PC-9 (cell line): ENCODE data around the gene TAS1R3. TPM values are rescaled to one million over a fixed set of nuclear protein-coding genes. Genes with fewer than 3 reads are reported as not detected.

Experiments
- BruUV-seq: library from RNA; stranded (reverse); fragments of 400-500 nt; replicated peaks from 2 replicates; lab custom pipeline; 2021; lab: Mats Ljungman, UMichigan
- CTCF ChIA-PET: fragments of 300-600 bp; sonication (Branson Sonifier 250); formaldehyde crosslinking; loops from one replicate; lab custom pipeline; 2022; ENCODE audit warnings: antibody characterized with exemption; lab: Charles Lee
- POLR2A ChIA-PET: fragments of 300-600 bp; sonication (Branson Sonifier 250); formaldehyde crosslinking; loops from one replicate; lab custom pipeline; 2022; ENCODE audit warnings: antibody characterized with exemption; ENCODE audit not compliant: unreplicated experiment; lab: Charles Lee
- DNase-seq, 2 experiments: peaks; one replicate each; pipeline versions ENCODE4 v3.0.0 to v3.0.0-alpha.2; 2015 to 2022; ENCODE audit warnings: mixed read lengths in 1 of 2
- H2AFZ ChIP-seq: fragments of 200-600 bp; sonication (generic); 2 replicates; pipeline ENCODE4 v1.8.1; 2017; ENCODE audit warnings: antibody characterized with exemption
- H3F3A ChIP-seq: fragments of 200-600 bp; sonication (generic); 2 replicates; pipeline ENCODE4 v1.8.1; 2017; ENCODE audit warnings: antibody characterized with exemption, mild to moderate bottlenecking, low read depth; ENCODE audit not compliant: insufficient read depth
- H3K27ac ChIP-seq: fragments of 200-600 bp; sonication (generic); 2 replicates; pipeline ENCODE4 v1.6.1; 2016; ENCODE audit warnings: mixed run types
- H3K27me3 ChIP-seq: fragments of 200-600 bp; sonication (generic); 2 replicates; pipeline ENCODE4 v1.6.1; 2016; ENCODE audit warnings: low read depth, mixed run types; ENCODE audit not compliant: insufficient read depth
- H3K36me3 ChIP-seq: fragments of 200-600 bp; sonication (generic); 2 replicates; pipeline ENCODE4 v1.6.1; 2016; ENCODE audit warnings: low read depth, mixed run types
- H3K4me1 ChIP-seq: fragments of 200-600 bp; sonication (generic); replicated peaks from 2 replicates; pipeline ENCODE4 v1.6.1; 2016; ENCODE audit warnings: mixed run types; ENCODE audit not compliant: insufficient read depth
- H3K4me2 ChIP-seq: fragments of 200-600 bp; sonication (generic); 2 replicates; pipeline ENCODE4 v1.6.1; 2017; ENCODE audit warnings: mixed run types
- H3K4me3 ChIP-seq: fragments of 200-600 bp; sonication (generic); 2 replicates; pipeline ENCODE4 v1.6.1; 2016; ENCODE audit warnings: mixed run types
- H3K79me2 ChIP-seq: fragments of 200-600 bp; sonication (generic); 2 replicates; pipeline ENCODE4 v1.6.1; 2017; ENCODE audit warnings: low read depth, mixed run types
- H3K9me2 ChIP-seq: fragments of 200-600 bp; sonication (generic); 2 replicates; pipeline ENCODE4 v1.8.1; 2017; ENCODE audit warnings: mild to moderate bottlenecking; ENCODE audit not compliant: insufficient read depth
- H3K9me3 ChIP-seq: fragments of 200-600 bp; sonication (generic); 2 replicates; pipeline ENCODE4 v1.8.1; 2016; ENCODE audit warnings: low read depth; ENCODE audit not compliant: insufficient read depth
- H4K20me1 ChIP-seq: fragments of 200-600 bp; sonication (generic); 2 replicates; pipeline ENCODE4 v1.8.1; 2017; ENCODE audit not compliant: insufficient read depth
- EZH2 ChIP-seq: fragments of 200-600 bp; sonication (generic); IDR thresholded peaks from 2 replicates; pipeline ENCODE4 v1.8.0; 2017; ENCODE audit warnings: antibody characterized with exemption, low read depth
- intact Hi-C: fragments of 100-400 bp; cut with micrococcal nuclease; formaldehyde crosslinking; loops from one replicate; pipeline ENCODE4 v1.10.0; 2022; ENCODE audit not compliant: unreplicated experiment
- total RNA-seq: library from RNA; stranded (reverse); gene quantifications from 2 replicates; pipeline ENCODE4 v1.2.3, GENCODE V29; 2021
- TF ChIP-seq, protein P1 (sequence below): fragments of 200-600 bp; sonication (generic); conservative IDR thresholded peaks from 2 replicates; pipeline ENCODE4 v1.6.1; 2017; ENCODE audit warnings: mixed run types, antibody characterized with exemption, mild to moderate bottlenecking, moderate library complexity

Gene TAS1R3
- total RNA-seq, 1 experiment from 2014 or later, result 0.57 TPM

DNA sequence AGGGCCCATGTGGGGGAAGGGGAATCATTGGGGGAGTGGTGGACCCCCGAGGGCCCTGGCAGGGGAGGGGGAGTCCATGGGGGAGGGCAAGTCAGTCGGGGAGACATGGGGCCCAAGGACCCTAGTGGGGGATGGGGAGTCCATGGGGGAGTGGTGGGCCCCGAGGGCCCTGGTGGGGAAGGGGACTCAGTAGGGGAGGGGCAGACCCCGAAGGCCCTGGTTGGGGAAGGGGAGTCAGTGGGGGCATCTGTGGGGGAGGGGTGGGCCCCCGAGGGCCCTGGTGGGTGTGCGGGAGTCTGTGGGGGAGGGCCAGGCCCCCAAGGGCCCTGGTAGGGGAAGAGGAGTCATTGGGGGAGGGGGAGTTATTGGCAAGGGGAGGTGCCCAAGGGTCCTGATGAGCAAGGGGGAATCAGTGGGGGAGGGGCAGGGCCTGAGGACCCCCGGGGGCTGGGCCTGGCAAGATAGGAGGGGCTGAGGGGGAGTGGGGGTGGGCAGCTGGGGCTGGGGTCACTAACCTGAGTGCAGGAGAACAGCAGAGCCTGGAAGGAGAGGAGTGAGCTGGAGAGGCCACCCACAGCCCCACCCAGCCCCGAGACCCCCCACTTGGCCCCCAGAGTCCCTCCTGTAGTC lies 25.2 kb downstream of the TAS1R3 start:
- POLR2A ChIA-PET, result no interaction called here
- 0 out of 2 replicates have a peak, but pooled peaks cover 7% of the 10 kb centered on the region for H3K79me2 ChIP-seq
- no TSS peak for BruUV-seq
- no peak overlapping the region for H2AFZ ChIP-seq
- H3K4me3 ChIP-seq, result no peak overlapping the region
- no peak for DNase-seq
- H3K4me1 ChIP-seq, result peaks cover 28% of the 10 kb centered on the region
- H3K9me3 ChIP-seq, result no peaks in the 10 kb centered on the region
- no peaks in the 10 kb centered on the region for H4K20me1 ChIP-seq
- peaks cover 48% of the 10 kb centered on the region; the same call in 1 of the 2 replicates for H3F3A ChIP-seq
- TF ChIP-seq, protein P1, sequence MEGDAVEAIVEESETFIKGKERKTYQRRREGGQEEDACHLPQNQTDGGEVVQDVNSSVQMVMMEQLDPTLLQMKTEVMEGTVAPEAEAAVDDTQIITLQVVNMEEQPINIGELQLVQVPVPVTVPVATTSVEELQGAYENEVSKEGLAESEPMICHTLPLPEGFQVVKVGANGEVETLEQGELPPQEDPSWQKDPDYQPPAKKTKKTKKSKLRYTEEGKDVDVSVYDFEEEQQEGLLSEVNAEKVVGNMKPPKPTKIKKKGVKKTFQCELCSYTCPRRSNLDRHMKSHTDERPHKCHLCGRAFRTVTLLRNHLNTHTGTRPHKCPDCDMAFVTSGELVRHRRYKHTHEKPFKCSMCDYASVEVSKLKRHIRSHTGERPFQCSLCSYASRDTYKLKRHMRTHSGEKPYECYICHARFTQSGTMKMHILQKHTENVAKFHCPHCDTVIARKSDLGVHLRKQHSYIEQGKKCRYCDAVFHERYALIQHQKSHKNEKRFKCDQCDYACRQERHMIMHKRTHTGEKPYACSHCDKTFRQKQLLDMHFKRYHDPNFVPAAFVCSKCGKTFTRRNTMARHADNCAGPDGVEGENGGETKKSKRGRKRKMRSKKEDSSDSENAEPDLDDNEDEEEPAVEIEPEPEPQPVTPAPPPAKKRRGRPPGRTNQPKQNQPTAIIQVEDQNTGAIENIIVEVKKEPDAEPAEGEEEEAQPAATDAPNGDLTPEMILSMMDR, result no peak
- TF ChIP-seq EZH2, result no peak
- no peak overlapping the region for H3K4me2 ChIP-seq
- no peak overlapping the region for H3K27ac ChIP-seq
- no peaks in the 10 kb centered on the region for H3K36me3 ChIP-seq
- H3K9me2 ChIP-seq, result no peaks in the 10 kb centered on the region
- intact Hi-C loops, result no loop called here
- no peaks in the 10 kb centered on the region for H3K27me3 ChIP-seq
- CTCF ChIA-PET, result no interaction called here

DNA sequence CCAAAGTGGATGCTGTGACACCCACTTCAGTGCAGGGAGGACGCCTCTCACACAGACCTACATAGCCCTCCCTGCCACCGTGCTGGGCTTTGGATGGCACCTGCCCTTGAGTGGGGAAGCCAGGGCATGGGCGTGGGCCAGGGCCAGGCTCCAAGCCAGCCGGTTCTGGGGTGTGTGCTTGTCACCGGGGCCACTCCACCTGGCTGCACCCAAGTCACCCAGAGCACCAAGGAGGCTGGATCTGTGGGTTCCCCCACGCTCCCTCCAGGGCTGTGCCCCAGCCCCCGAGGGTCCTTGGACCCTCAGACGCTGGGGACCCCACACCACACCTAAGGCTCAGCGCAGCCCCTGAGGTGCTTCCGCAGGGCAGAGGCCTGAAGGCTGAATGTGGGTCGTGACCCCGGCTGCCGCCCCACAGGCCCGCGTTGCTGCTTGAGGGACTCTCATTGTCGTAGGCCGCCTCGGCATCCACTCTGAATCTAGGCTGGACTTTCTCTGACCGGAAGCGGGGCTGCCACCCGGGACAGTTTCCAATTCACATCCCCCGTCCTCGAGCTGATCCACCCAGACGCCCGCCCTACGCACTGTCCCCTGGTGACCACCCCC lies 25.8 kb downstream of the TAS1R3 start:
- no peaks in the 10 kb centered on the region for H3K9me3 ChIP-seq
- POLR2A ChIA-PET, result no interaction called here
- H3K27me3 ChIP-seq, result no peaks in the 10 kb centered on the region
- H2AFZ ChIP-seq, result no peak overlapping the region
- no TSS peak for BruUV-seq
- intact Hi-C loops, result no loop called here
- 0 out of 2 replicates have a peak, but pooled peaks cover 7% of the 10 kb centered on the region for H3K79me2 ChIP-seq
- H3K9me2 ChIP-seq, result no peaks in the 10 kb centered on the region
- H3K4me1 ChIP-seq, result peaks cover 24% of the 10 kb centered on the region
- no peak overlapping the region for H3K4me3 ChIP-seq
- TF ChIP-seq EZH2, result no peak
- TF ChIP-seq, protein P1, result no peak
- no peaks in the 10 kb centered on the region for H3K36me3 ChIP-seq
- no peak overlapping the region for H3K27ac ChIP-seq
- CTCF ChIA-PET, result no interaction called here
- peaks cover 43% of the 10 kb centered on the region; the same call in 1 of the 2 replicates for H3F3A ChIP-seq
- DNase-seq, result peak in 1 of 2 experiments; percentile 34
- H4K20me1 ChIP-seq, result no peaks in the 10 kb centered on the region
- H3K4me2 ChIP-seq, result no peak overlapping the region

- peaks cover 33% of the 10 kb centered on the region; the same call in 1 of the 2 replicates for H3F3A ChIP-seq
- no peaks in the 10 kb centered on the region for H3K9me2 ChIP-seq
- POLR2A ChIA-PET, result no interaction called here
- intact Hi-C loops, result no loop called here
- no peak overlapping the region for H3K27ac ChIP-seq
- peak in 1 of 2 experiments; percentile 25 for DNase-seq
- H2AFZ ChIP-seq, result no peak overlapping the region
- no peak overlapping the region for H3K4me3 ChIP-seq
- H3K36me3 ChIP-seq, result no peaks in the 10 kb centered on the region
- no peaks in the 10 kb centered on the region for H3K9me3 ChIP-seq
- no TSS peak for BruUV-seq
- TF ChIP-seq EZH2, result no peak
- TF ChIP-seq, protein P1, result no peak
- H4K20me1 ChIP-seq, result no peaks in the 10 kb centered on the region
- no peaks in the 10 kb centered on the region for H3K79me2 ChIP-seq
- peaks cover 24% of the 10 kb centered on the region for H3K4me1 ChIP-seq
- H3K4me2 ChIP-seq, result no peak overlapping the region
- H3K27me3 ChIP-seq, result no peaks in the 10 kb centered on the region
- CTCF ChIA-PET, result no interaction called here
Measured at GRCh38 chr1:1357871-1358432, 26.9 kb downstream of the TAS1R3 start.
